HepG2 (cell line): ENCODE results near the gene OVCA2. TPM values are rescaled to one million over a fixed set of nuclear protein-coding genes. Genes with fewer than 3 reads are reported as not detected.

Experiments used
- CREB1 ChIP-seq, 2 experiments: fragments of 450-650 bp in 1 of 2; IDR thresholded peaks; 2 replicates each; pipeline ENCODE4 v1.6.1; 2016 to 2017; ENCODE audit warnings: control low read depth in 1 of 2, mild to moderate bottlenecking in 1 of 2, missing compliant biosample characterization in 1 of 2, missing genetic modification characterization in 1 of 2
- DNMT1 ChIP-seq: sonication (generic); formaldehyde crosslinking; IDR thresholded peaks from 2 replicates; pipeline ENCODE4 v1.5.1; 2020; ENCODE audit warnings: mild to moderate bottlenecking, missing genetic modification reagents
- FOXC1 ChIP-seq: sonication (generic); formaldehyde crosslinking; IDR thresholded peaks from 2 replicates; pipeline ENCODE4 v1.8.0; 2022; ENCODE audit warnings: mild to moderate bottlenecking, missing genetic modification reagents, borderline replicate concordance
- GTF3A ChIP-seq: sonication (generic); formaldehyde crosslinking; conservative IDR thresholded peaks from 2 replicates; pipeline ENCODE4 v1.4.0; 2020; ENCODE audit warnings: mild to moderate bottlenecking, missing genetic modification reagents
- HNRNPUL1 ChIP-seq: fragments of 200-400 bp; formaldehyde crosslinking; IDR thresholded peaks from 2 replicates; pipeline ENCODE4 v1.6.1; 2017; ENCODE audit warnings: low read depth, mild to moderate bottlenecking, low read length, moderate library complexity
- KAT7 ChIP-seq: IDR thresholded peaks from 2 replicates; pipeline ENCODE4 v1.6.1; 2018; ENCODE audit warnings: borderline replicate concordance, missing compliant biosample characterization
- POLR2G ChIP-seq: fragments of 200-400 bp; formaldehyde crosslinking; IDR thresholded peaks from 2 replicates; pipeline ENCODE4 v1.6.1; 2018; ENCODE audit warnings: mild to moderate bottlenecking, low read depth, low read length, moderate library complexity
- RBM22 ChIP-seq: fragments of 200-400 bp; formaldehyde crosslinking; optimal IDR thresholded peaks from 2 replicates; pipeline ENCODE3; 2017; ENCODE audit warnings: mild to moderate bottlenecking, low read length, moderate library complexity
- RFXANK ChIP-seq: IDR thresholded peaks from 2 replicates; pipeline ENCODE4 v1.6.1; 2016
- SCMH1 ChIP-seq: sonication (generic); formaldehyde crosslinking; IDR thresholded peaks from 2 replicates; pipeline ENCODE4 v1.9.0; 2021; ENCODE audit warnings: missing genetic modification reagents, mild to moderate bottlenecking, borderline replicate concordance
- ZBTB38 ChIP-seq: sonication (generic); formaldehyde crosslinking; IDR thresholded peaks from 2 replicates; pipeline ENCODE4 v1.5.1; 2020; ENCODE audit warnings: mild to moderate bottlenecking, missing genetic modification reagents
- ZBTB7A ChIP-seq: sonication (generic); formaldehyde crosslinking; IDR thresholded peaks from 2 replicates; pipeline ENCODE4 v1.8.0; 2022; ENCODE audit warnings: mild to moderate bottlenecking, missing genetic modification reagents
- ZNF329 ChIP-seq: sonication (generic); formaldehyde crosslinking; IDR thresholded peaks from 2 replicates; pipeline ENCODE4 v1.9.0; 2021; ENCODE audit warnings: low read depth, mild to moderate bottlenecking, missing genetic modification reagents
- ZNF530 ChIP-seq: sonication (generic); formaldehyde crosslinking; IDR thresholded peaks from 2 replicates; pipeline ENCODE4 v1.5.0; 2020; ENCODE audit warnings: low read depth, mild to moderate bottlenecking, missing genetic modification reagents
- ZNF570 ChIP-seq: sonication (generic); formaldehyde crosslinking; IDR thresholded peaks from 2 replicates; pipeline ENCODE4 v1.4.0; 2020; ENCODE audit warnings: mild to moderate bottlenecking, missing genetic modification reagents, borderline replicate concordance
- polyA plus RNA-seq, 8 experiments: library from polyadenylated mRNA; depleted of rRNA in 3 of 8; stranded (reverse) in 7 of 8; unstranded in 1 of 8; fragments of >200 nt; fragmentation: Illumina TruSeq in 4 of 8; extraction: Trizol in 4 of 8; gene quantifications; 2 replicates each; pipeline versions ENCODE4 v1.2.1 to v1.2.3, GENCODE V29; 2011 to 2016; ENCODE audit warnings: low read depth in 4 of 8, missing spikeins in 1 of 8, mixed read lengths in 1 of 8; ENCODE audit not compliant: insufficient read depth in 1 of 8
- total RNA-seq, 5 experiments: library from RNA; depleted of rRNA; stranded (reverse); fragments of >200 nt; fragmentation: Illumina TruSeq; extraction: Trizol; gene quantifications; 2 replicates each; pipeline ENCODE4 v1.2.3, GENCODE V29; 2016; ENCODE audit warnings: low read depth in 1 of 5
- TF ChIP-seq, protein P1 (sequence below): sonication (generic); formaldehyde crosslinking; IDR thresholded peaks from 2 replicates; pipeline ENCODE4 v1.5.0; 2020; ENCODE audit warnings: missing genetic modification reagents
- TF ChIP-seq, protein P2 (sequence below): IDR thresholded peaks from 2 replicates; pipeline ENCODE4 v1.6.1; 2012; ENCODE audit warnings: inconsistent platforms
- TF ChIP-seq, protein P3 (sequence below): IDR thresholded peaks from 2 replicates; pipeline ENCODE4 v1.6.1; 2016; ENCODE audit warnings: mild to moderate bottlenecking

The OVCA2 gene
- total and polyA plus RNA-seq, 2 of the 13 experiments (the other 11 are each of a cell fraction or from before 2014, with no cell fraction given): 23.7 to 28.2 TPM

DNA sequence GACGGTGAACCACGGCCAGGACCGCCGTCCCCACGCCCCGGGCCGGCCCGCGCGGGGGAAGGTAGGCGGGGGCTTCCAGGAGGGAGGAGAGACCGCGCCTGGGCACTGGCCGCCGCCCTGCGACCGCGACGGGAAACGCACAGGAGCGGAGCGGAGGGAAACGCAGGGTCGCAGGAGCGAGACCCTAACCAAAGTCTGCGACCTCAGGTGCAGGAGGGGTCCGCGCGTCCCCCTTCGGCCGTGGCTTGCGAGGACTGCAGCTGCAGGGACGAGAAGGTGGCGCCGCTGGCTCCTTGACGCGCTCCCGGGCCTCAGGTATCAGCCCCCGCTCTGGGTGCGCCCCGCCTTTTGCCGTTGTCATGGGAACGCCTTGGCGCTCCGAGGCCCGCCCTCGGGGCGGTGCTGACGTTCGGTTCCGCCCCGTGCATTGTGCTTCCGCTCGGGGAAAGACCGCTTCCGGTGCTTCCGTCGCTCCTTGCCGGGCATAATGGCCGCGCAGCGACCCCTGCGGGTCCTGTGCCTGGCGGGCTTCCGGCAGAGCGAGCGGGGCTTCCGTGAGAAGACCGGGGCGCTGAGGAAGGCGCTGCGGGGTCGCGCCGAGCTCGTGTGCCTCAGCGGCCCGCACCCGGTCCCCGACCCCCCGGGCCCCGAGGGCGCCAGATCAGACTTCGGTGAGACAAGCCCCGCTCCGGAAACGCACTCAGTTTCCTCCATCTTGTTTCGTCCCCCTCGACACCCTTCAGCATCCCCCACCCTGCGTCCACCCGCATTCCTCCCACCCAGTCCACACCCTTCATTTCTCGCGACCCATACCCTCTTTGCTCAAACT lies at the start of gene OVCA2 (continued):
- TF ChIP-seq ZBTB7A (CRISPR knock-in tag) (peak; percentile 81), POLR2G (peak; percentile 86), CREB1 (IDR thresholded peaks at IDR 0.05) (peak; percentile 79), CREB1 (CRISPR knock-in tag; IDR thresholded peaks at IDR 0.05) (peak; percentile 76), ZNF329 (CRISPR knock-in tag) (no peak), GTF3A (CRISPR knock-in tag) (no peak), SCMH1 (CRISPR knock-in tag) (no peak), ZBTB38 (CRISPR knock-in tag) (peak; percentile 75), HNRNPUL1 (peak; percentile 56; the same call in 1 of the 2 replicates), DNMT1 (CRISPR knock-in tag) (no peak), RFXANK (CRISPR knock-in tag) (no peak; the same call in 1 of the 2 replicates), ZNF530 (CRISPR knock-in tag) (no peak), ZNF570 (CRISPR knock-in tag) (no peak), KAT7 (CRISPR knock-in tag) (peak; percentile 84), RBM22 (peak; percentile 70), FOXC1 (CRISPR knock-in tag) (peak; percentile 71; the same call in 1 of the 2 replicates)
- TF ChIP-seq, protein P1, sequence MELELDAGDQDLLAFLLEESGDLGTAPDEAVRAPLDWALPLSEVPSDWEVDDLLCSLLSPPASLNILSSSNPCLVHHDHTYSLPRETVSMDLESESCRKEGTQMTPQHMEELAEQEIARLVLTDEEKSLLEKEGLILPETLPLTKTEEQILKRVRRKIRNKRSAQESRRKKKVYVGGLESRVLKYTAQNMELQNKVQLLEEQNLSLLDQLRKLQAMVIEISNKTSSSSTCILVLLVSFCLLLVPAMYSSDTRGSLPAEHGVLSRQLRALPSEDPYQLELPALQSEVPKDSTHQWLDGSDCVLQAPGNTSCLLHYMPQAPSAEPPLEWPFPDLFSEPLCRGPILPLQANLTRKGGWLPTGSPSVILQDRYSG: no peak
- TF ChIP-seq, protein P2, sequence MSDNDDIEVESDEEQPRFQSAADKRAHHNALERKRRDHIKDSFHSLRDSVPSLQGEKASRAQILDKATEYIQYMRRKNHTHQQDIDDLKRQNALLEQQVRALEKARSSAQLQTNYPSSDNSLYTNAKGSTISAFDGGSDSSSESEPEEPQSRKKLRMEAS: peak; percentile 36; the same call in 1 of the 2 replicates
- TF ChIP-seq, protein P3, sequence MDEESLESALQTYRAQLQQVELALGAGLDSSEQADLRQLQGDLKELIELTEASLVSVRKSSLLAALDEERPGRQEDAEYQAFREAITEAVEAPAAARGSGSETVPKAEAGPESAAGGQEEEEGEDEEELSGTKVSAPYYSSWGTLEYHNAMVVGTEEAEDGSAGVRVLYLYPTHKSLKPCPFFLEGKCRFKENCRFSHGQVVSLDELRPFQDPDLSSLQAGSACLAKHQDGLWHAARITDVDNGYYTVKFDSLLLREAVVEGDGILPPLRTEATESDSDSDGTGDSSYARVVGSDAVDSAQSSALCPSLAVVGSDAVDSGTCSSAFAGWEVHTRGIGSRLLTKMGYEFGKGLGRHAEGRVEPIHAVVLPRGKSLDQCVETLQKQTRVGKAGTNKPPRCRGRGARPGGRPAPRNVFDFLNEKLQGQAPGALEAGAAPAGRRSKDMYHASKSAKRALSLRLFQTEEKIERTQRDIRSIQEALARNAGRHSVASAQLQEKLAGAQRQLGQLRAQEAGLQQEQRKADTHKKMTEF (CRISPR knock-in tag): peak; percentile 91
